HuH-7 (cell line): ENCODE results near the gene SEMA4D.

ENCODE experiments used
- DNase-seq: peaks from one replicate; pipeline ENCODE4 v3.0.0; 2011; ENCODE audit warnings: low spot score

Gene SEMA4D

DNA sequence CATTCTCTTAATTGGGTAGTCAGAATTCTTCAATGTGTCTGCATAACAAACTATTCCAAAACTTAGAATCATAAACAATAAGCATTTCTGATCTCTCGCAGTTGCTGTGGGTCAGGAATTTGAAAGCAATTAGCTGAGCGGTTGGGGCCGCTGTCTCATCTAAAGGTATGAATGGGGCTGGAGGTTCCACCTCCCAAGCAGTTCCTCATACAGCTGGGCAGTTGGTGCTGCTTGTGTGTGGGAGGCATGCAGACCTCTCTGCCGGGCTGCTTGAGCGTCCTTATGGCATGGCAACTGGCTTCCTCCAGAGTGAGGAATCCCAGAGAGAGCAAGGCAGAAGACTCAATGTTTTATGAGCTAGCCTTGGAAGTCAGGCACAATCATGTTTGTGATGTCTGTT is 30.2 kb upstream of the SEMA4D start:
- no peak for DNase-seq

DNA sequence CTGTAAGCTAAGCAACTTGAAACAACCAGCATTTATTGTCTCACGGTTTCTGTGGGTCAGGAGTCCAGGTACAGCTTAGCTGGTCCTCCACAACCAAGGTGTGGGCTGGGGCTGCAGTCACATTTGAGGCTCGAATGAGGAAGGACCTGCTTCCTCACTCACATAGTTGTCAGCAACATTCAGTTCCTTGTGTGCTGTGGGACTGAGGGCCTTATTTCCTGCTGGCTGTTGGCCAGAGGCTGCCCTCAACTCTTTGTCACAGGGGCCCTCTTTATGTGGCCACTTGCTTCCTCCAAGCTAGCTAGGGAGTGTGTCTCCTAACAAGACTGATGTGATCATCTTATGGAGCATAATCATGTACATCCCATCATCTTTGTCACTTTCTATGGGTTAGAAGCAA is 29.2 kb upstream of the SEMA4D start:
- DNase-seq: no peak

GRCh38 chr9:89526667-89527066 is 28.8 kb upstream of the SEMA4D start:
- DNase-seq: no peak

DNA sequence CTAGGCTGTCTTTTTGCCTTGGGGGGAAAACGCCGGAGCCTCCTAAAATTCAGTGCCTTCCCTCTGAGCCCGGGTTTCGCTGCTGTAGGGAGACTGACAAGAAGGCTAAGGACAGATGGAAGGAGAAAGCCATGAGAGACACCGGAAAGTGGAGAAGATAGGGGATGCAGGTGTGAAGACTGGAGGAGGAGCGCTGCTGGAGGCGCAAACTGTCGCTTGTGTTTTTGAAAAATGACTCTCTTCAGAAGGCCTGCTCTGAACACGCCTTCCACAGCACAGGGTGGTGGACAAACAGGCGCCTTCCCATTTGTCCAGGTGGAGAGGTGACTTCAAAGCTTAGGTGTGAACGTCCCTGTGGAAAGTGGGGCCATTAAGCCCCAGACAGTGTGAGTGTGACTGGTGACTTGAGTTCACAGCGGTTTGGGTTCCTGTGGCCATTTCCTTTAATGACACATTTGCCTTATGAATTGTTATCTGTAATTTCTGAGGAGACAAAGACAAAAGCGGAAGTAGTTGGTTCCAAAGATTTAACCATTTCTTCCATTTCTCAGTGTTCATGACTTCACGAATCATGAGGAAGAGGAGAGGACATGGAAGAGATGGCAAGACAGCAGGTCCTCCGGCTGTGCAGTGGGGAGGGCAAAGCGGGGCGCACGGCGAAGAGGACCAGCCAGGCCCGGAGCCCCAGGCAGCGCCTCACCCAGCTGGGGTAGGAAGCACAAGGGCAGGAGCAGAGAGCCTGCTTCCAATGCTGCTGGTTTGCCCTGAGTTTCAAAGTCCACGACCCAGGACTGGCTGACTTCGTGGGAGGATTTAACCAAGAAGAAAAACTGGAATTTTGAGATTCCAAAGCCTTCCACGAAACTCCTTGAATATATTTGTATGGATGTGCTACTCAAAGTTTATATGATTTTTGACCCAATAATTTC is 27.8 kb upstream of the SEMA4D start:
- no peak for DNase-seq

- DNase-seq: no peak
Observed at GRCh38 chr9:89524963-89525362, 27.1 kb upstream of the SEMA4D start.

DNA sequence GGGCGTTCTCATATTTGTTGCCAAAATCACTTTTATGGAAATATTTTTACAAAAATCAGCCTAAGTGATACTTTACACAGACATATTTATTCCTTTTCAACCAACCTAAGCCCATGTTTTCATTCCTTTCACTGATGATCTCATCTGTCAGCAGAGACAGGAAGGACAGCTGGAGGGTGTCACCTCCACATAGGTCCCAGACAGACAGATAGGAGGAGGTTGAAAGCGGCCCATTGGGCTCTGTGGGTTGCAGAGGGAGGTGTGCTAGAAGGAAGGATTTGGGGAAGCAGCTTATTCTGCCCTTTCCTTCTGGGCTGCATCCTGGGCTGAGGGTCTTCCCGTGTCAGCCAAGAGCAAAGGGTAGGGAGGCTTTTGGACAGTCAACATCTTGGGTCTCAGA is 26.0 kb upstream of the SEMA4D start:
- no peak for DNase-seq

DNA sequence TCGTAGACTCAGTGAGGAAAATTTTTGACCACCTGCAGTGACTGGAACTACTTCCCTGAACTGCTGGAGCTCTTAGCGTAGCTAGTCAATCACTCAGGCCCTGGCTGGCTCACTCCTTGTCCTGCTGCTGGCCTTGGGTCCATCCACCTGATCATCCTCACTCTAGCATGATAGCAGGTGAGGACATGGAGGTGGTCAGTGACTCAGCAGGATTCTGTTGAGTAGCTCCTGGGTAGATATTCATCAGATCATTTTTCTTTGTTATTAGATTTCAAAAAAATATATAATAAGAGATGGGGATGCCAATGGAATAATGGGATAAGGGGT is 25.0 kb upstream of the SEMA4D start:
- DNase-seq: no peak

- DNase-seq: no peak
Observed at GRCh38 chr9:89522261-89522958, 24.5 kb upstream of the SEMA4D start.

DNA sequence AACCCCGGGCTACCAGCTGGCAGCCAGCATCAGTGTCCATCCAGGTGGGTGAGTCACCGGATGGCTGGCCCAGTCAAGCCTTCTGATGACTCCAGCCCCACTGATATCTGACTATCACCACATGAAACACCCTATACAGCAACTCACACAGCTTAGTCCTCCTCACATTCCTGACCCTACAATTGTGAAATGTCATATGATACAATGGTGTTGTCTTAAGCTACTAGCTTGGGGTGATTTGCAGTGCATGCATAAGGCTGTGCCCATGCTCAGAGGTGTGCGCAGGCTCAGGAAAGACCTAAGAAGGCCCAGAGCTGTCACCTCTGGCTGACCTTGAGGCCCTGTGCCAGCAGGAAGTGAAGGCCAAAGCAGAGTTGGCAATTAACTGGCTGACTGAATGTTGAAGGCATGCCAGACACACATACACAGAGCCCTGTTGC is 21.5 kb upstream of the SEMA4D start:
- no peak for DNase-seq

- DNase-seq: no peak
Observed at GRCh38 chr9:89518466-89519365, 20.8 kb upstream of the SEMA4D start.

GRCh38 chr9:89515416-89515815 is 17.5 kb upstream of the SEMA4D start:
- no peak for DNase-seq

DNA sequence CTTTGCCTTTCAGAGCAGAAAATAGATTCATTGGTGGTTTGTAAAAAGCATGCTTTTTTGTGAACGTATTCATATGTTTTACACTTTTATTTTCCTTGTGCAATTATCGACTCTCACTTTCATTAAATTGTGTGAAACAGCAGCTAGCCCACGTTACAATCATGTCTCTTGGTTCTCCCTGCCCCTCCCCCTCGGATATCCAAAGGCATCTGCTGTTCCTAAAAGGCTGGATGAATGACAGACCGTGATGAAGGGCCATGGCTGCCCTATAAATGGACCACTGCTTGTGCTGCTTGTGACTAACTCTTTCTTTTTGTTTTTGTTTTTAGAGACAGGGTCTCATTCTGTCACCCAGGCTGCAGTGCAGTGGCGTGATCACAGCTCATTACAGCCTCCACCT is 17.0 kb upstream of the SEMA4D start:
- no peak for DNase-seq

GRCh38 chr9:89514337-89514736 is 16.4 kb upstream of the SEMA4D start:
- no peak for DNase-seq

DNA sequence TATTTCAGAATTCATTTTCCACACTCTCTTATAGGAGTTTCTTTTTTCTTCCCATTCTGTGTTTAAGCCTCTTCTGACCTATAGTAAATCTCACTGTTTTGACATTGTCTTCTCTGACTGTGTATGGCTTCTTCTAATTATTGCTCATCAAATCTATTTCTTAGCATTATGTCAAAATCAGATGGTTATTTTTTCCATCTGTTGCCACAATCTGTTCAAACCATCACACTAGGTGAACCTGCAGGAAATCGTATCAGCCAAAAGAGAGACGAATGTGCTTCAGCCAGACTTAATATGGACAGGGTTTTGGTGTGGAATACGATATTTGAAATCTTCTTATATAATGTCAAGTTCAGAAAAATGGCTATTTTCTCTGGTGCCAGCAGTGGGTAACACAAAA is 15.9 kb upstream of the SEMA4D start:
- DNase-seq: no peak

- no peak for DNase-seq
Observed at GRCh38 chr9:89512382-89512781, 14.5 kb upstream of the SEMA4D start.

- no peak for DNase-seq
Observed at GRCh38 chr9:89508951-89509615, 11.2 kb upstream of the SEMA4D start.

GRCh38 chr9:89505911-89506310 is 8.0 kb upstream of the SEMA4D start:
- DNase-seq: no peak

GRCh38 chr9:89505048-89505447 is 7.1 kb upstream of the SEMA4D start:
- DNase-seq: no peak

- DNase-seq: no peak
Observed at GRCh38 chr9:89502671-89503070, 4.8 kb upstream of the SEMA4D start.

DNA sequence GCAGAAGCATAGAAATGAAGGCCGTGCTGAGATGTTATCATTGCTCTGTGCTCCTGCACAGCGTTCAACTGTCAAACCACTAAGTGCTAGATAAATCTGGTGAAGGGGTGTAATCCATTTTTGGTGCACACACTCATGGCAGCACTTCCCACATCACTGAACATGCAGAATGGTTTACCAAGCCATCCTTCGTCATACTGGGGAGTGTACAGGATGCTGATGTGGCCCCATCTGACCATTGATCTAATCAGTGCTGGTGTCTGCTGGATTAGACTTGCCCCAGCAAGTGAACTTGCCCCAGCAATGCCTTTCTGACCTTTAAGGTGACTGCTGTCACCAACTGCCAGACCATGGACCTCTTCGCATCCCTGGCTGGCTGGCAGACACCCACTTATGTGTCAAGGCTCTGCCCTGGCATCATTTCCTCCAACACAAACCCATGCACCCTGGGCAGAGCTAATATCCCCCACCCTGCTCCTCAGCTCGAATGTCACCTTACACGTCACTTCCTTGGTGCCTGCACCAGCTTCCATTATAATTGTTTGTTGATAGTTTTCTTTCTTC is 4.2 kb upstream of the SEMA4D start:
- DNase-seq: no peak

DNA sequence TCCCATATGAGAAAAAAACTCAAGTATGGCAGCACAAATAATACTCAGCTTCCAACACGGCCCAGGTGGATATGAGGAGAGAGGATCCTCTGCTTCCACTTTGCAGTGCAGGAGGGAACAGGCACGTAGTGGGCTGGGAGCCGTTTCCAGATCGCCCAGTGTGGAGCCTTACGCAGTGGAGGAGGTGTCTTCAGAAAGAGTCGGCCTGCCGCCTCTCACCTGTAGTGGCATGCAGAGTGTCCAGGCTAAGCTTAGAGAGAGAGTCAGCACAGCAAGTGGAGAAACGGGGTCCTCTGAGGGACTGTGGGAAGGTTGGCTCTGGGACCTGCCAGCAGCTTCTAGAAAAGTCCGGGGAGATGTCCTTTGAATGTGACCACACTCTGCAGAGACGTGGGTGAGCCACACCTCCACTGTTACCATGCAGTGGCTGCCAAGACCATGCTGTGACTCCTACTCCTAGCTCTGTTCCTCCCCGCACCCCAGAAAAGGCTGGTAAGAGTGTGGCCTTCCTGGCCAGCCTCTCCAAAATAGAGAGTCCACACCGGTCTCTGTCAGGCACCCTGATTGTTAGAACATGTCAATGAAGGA is 3.5 kb upstream of the SEMA4D start:
- no peak for DNase-seq
